ENCODE data around the gene TPRX2. TPM values are rescaled to one million over a fixed set of nuclear protein-coding genes. Genes with fewer than 3 reads are reported as not detected.
"Not testable (repeated sequence)": the region's sequence is repeated elsewhere in the genome, so short reads cannot be mapped to it uniquely, and the experiment has no call there.

The TPRX2 gene
- total RNA-seq (2021): not detected in 2 replicates
- not detected for Bru-seq, nascent RNA
- BruChase-seq, experiment 1, labeled RNA remaining after a 2-hour chase: not detected
- BruChase-seq, experiment 2, labeled RNA remaining after a 6-hour chase: not detected
- long read RNA-seq: 0 reads

- H3K27ac ChIP-seq; H3F3A ChIP-seq (ENCODE audit: insufficient read depth, low read depth); H3K9me2 ChIP-seq (ENCODE audit: insufficient read depth); H2AFZ ChIP-seq; CTCF ChIA-PET; H3K79me2 ChIP-seq (ENCODE audit: low read depth); H4K20me1 ChIP-seq (ENCODE audit: insufficient read depth); DNase-seq; H3K4me3 ChIP-seq; H3K4me1 ChIP-seq (replicated peaks; ENCODE audit: insufficient read depth); H3K9me3 ChIP-seq (ENCODE audit: insufficient read depth, low read depth); intact Hi-C loops (cut with micrococcal nuclease; ENCODE audit: unreplicated experiment); H3K36me3 ChIP-seq (ENCODE audit: low read depth); BruUV-seq (replicated peaks); POLR2A ChIA-PET (ENCODE audit: unreplicated experiment): not testable (repeated sequence)
- Histone ChIP-seq H3K27me3 (ENCODE audit: insufficient read depth, low read depth) (peaks cover 29% of the 10 kb centered on the region), H3K4me2 (peak within 1 kb of the TSS; percentile 6; the same call in 1 of the 2 replicates)
Observed at GRCh38 chr19:47858646-47859285, at the start of gene TPRX2. Gene TPRX2 (plus strand): TSS chr19:47859235. CDS start chr19:47859247, 12 bp downstream.

DNA sequence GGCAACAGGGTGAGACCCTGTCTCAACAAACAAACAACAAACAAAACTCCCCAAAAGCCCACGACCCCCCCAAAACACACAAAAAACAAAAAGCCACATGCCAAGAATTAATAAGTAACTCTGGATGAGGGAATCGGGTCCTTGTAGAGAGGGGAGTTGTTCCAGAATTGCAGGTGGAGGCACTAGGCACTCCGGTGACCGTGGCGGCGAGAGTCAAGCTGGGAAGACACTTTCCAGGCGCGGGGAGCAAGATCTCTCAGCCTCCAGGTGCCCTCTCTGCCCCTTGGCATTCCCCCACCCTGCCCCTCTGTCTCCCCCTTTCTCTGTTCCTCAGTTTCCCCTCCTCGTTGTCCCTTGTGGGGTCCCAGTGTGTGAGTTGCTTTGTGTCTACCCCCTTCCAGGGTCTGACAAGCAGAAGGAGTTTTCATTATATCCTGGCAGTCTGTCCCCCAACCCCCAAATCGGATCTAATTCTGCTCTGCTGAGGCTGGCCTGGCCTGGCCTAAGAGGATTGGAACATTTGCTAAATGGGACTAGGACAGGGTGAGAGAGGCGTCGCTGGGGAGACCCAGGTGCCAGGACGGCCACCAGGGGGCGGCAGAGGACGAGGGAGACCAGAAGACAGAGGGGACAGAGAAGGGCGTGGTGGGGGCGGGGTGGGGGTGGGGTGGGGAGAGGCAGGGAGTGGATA is 45.6 kb upstream of the TPRX2 start:
- H3K27me3 ChIP-seq (ENCODE audit: insufficient read depth, low read depth): peaks cover 16% of the 10 kb centered on the region
- H3K36me3 ChIP-seq (ENCODE audit: low read depth): no peaks in the 10 kb centered on the region
- H3K9me2 ChIP-seq (ENCODE audit: insufficient read depth): no peaks in the 10 kb centered on the region
- BruUV-seq (replicated peaks): no TSS peak
- no peak overlapping the region for H3K27ac ChIP-seq
- ChIA-PET POLR2A (ENCODE audit: unreplicated experiment) (no interaction called here), CTCF (no interaction called here)
- H3K4me3 ChIP-seq: no peak overlapping the region
- H2AFZ ChIP-seq: no peak overlapping the region
- H3K79me2 ChIP-seq (ENCODE audit: low read depth): no peaks in the 10 kb centered on the region
- intact Hi-C loops (cut with micrococcal nuclease; ENCODE audit: unreplicated experiment): no loop called here
- no peaks in the 10 kb centered on the region for H4K20me1 ChIP-seq (ENCODE audit: insufficient read depth)
- DNase-seq: peak; percentile 49 to 78
- peaks cover 10% of the 10 kb centered on the region for H3F3A ChIP-seq (ENCODE audit: insufficient read depth, low read depth)
- TF ChIP-seq CTCF (conservative IDR thresholded peaks at IDR 0.05) (peak; percentile 78), EZH2 (IDR thresholded peaks at IDR 0.05; ENCODE audit: low read depth) (no peak)
- H3K9me3 ChIP-seq (ENCODE audit: insufficient read depth, low read depth): no peaks in the 10 kb centered on the region
- H3K4me2 ChIP-seq: no peak overlapping the region
- H3K4me1 ChIP-seq (replicated peaks; ENCODE audit: insufficient read depth): no peaks in the 10 kb centered on the region

DNA sequence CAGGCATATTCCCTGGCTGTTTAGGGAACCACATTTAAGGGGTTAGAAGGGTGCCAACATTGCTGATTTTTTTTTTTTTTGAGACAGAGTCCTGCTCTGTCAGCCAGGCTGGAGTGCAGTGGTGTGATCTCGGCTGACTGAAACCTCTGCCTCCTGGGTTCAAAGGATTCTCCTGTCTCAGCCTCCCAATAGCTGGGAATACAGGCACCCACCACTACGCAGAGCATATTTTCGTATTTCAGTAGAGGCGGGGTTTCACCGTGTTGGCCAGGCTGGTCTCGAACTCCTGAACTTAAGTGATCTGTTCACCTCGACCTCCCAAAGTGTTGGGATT is 45.1 kb upstream of the TPRX2 start:
- POLR2A ChIA-PET (ENCODE audit: unreplicated experiment): interaction anchor here (0.7 kb wide), 1 partner anchor 30 kb away, joined by 10 read pairs; no protein-coding TSS in a partner anchor
- Histone ChIP-seq H3F3A (ENCODE audit: insufficient read depth, low read depth) (peaks cover 7% of the 10 kb centered on the region), H3K9me2 (ENCODE audit: insufficient read depth) (no peaks in the 10 kb centered on the region), H2AFZ (no peak overlapping the region), H3K9me3 (ENCODE audit: insufficient read depth, low read depth) (no peaks in the 10 kb centered on the region), H3K36me3 (ENCODE audit: low read depth) (no peaks in the 10 kb centered on the region), H3K4me2 (no peak overlapping the region), H3K4me1 (replicated peaks; ENCODE audit: insufficient read depth) (no peaks in the 10 kb centered on the region), H3K27me3 (ENCODE audit: insufficient read depth, low read depth) (peaks cover 20% of the 10 kb centered on the region), H3K27ac (no peak overlapping the region), H3K4me3 (no peak overlapping the region), H4K20me1 (ENCODE audit: insufficient read depth) (no peaks in the 10 kb centered on the region), H3K79me2 (ENCODE audit: low read depth) (no peaks in the 10 kb centered on the region)
- intact Hi-C loops (cut with micrococcal nuclease; ENCODE audit: unreplicated experiment): no loop called here
- TF ChIP-seq CTCF (conservative IDR thresholded peaks at IDR 0.05) (no peak), EZH2 (IDR thresholded peaks at IDR 0.05; ENCODE audit: low read depth) (no peak)
- CTCF ChIA-PET: interaction anchor here (0.6 to 0.7 kb wide), 2 partner anchors 243 to 680 kb away, joined by 4 to 5 read pairs; no protein-coding TSS in a partner anchor
- no TSS peak for BruUV-seq (replicated peaks)
- no peak for DNase-seq

- ChIA-PET POLR2A (ENCODE audit: unreplicated experiment) (interaction anchor here (0.5 kb wide), 1 partner anchor 70 kb away, joined by 10 read pairs; the partner anchor contains the start of gene SULT2A1), CTCF (interaction anchor here (0.5 kb wide), 1 partner anchor 803 kb away, joined by 3 read pairs; no protein-coding TSS in a partner anchor)
- H3F3A ChIP-seq (ENCODE audit: insufficient read depth, low read depth); H3K4me2 ChIP-seq; H3K36me3 ChIP-seq (ENCODE audit: low read depth); H2AFZ ChIP-seq; H3K9me3 ChIP-seq (ENCODE audit: insufficient read depth, low read depth); H4K20me1 ChIP-seq (ENCODE audit: insufficient read depth); intact Hi-C loops (cut with micrococcal nuclease; ENCODE audit: unreplicated experiment); H3K4me3 ChIP-seq; H3K9me2 ChIP-seq (ENCODE audit: insufficient read depth); DNase-seq; H3K4me1 ChIP-seq (replicated peaks; ENCODE audit: insufficient read depth); BruUV-seq (replicated peaks); H3K79me2 ChIP-seq (ENCODE audit: low read depth); H3K27ac ChIP-seq: not testable (repeated sequence)
- H3K27me3 ChIP-seq (ENCODE audit: insufficient read depth, low read depth): peaks cover 42% of the 10 kb centered on the region
Observed at GRCh38 chr19:47816270-47816669, 42.8 kb upstream of the TPRX2 start.

GRCh38 chr19:47818221-47818620 is 40.8 kb upstream of the TPRX2 start:
- H3K27ac ChIP-seq; CTCF ChIA-PET; H3K79me2 ChIP-seq (ENCODE audit: low read depth); H2AFZ ChIP-seq; H3K9me3 ChIP-seq (ENCODE audit: insufficient read depth, low read depth); H3K4me1 ChIP-seq (replicated peaks; ENCODE audit: insufficient read depth); H3K9me2 ChIP-seq (ENCODE audit: insufficient read depth); H3K4me3 ChIP-seq; POLR2A ChIA-PET (ENCODE audit: unreplicated experiment); H4K20me1 ChIP-seq (ENCODE audit: insufficient read depth); H3K4me2 ChIP-seq; H3K36me3 ChIP-seq (ENCODE audit: low read depth); H3F3A ChIP-seq (ENCODE audit: insufficient read depth, low read depth); intact Hi-C loops (cut with micrococcal nuclease; ENCODE audit: unreplicated experiment); DNase-seq; BruUV-seq (replicated peaks): not testable (repeated sequence)
- H3K27me3 ChIP-seq (ENCODE audit: insufficient read depth, low read depth): peaks cover 60% of the 10 kb centered on the region

Data from PC-9 (cell line).